ENCODE measurements around the gene EVA1C. TPM values are rescaled to one million over a fixed set of nuclear protein-coding genes. Genes with fewer than 3 reads are reported as not detected.

EVA1C gene
- total and polyA plus RNA-seq, 9 of the 15 experiments (the other 6 are each of a cell fraction or from before 2014, with no cell fraction given) = 0.22 TPM; not detected in 8

DNA sequence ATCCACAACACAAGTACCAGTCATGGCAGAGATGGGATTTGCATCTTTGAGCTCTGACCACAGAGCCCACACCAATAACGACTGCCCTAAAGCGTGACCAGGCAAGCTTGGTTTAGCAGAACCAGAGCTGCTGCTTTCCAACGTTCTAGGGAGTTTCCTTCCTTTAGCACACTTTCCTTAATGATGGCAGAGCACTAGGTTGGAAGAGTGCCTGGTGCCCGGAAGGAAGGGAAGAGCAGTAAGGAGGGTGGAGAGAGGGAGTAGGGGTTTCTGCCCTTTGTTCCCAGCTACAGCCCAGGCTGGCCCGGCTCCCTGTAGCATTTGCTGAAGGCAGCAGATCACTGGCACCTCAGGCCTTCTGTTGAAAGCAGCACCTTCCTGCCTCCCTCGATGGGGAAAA, 6.1 kb upstream of the EVA1C start (continued):
- TF ChIP-seq NR2C2 (CRISPR knock-in tag; IDR thresholded peaks at IDR 0.05) (no peak), NR2C2 (tag; IDR thresholded peaks at IDR 0.05) (no peak), SIRT6 (IDR thresholded peaks at IDR 0.05; ENCODE audit: low read depth, low read length) (no peak), NCOR1 (IDR thresholded peaks at IDR 0.05) (no peak), WHSC1 (IDR thresholded peaks at IDR 0.05; ENCODE audit: low read length) (no peak)

DNA sequence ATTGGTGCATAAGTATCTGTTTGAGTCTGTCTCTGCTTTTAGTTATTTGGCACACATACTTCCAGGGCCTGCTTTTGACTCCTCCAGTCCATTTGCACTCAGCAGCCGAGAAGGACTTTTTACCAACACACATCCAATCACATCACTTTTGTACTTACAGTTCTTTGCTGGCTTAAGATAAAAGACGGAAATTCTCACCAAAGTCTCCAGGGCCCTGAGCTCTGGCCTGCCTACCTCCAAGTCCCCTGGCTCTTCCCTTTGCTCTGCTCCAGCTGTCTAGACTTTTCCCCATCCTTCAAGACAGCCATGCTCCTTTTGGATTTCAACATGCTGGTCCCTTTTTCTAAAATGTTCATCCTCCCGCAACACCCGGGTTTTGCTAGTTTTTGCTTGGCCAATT, 2.2 kb upstream of the EVA1C start:
- BruUV-seq (replicated peaks) = no TSS peak
- ChIA-PET CTCF (ENCODE audit: low intra/inter-chr PET ratio) (no interaction called here), POLR2A (no interaction called here)
- Histone ChIP-seq H4K20me1 (replicated peaks; ENCODE audit: control insufficient read depth, insufficient read depth, low read length) (no peaks in the 10 kb centered on the region), H3K4me2 (ENCODE audit: insufficient read depth, low read length) (no peak overlapping the region), H3K36me3 (ENCODE audit: control insufficient read depth, insufficient read depth, low read length) (no peaks in the 10 kb centered on the region), H2AFZ (ENCODE audit: low read depth, low read length) (no peak overlapping the region), H3K79me2 (ENCODE audit: control insufficient read depth, insufficient read depth, low read length) (no peaks in the 10 kb centered on the region), H3K9ac (ENCODE audit: insufficient read depth in 1 of 2, low read depth in 2 of 2, low read length in 2 of 2) (no peak overlapping the region), H3K4me1 (replicated peaks in 1 of 2; ENCODE audit: control insufficient read depth in 2 of 2, insufficient read depth in 2 of 2, low read length in 2 of 2) (peaks cover 2 to 22% of the 10 kb centered on the region in 2 experiments; a peak in 4 of 5 replicates), H3K9me1 (ENCODE audit: control insufficient read depth, insufficient read depth, low read length) (no peaks in the 10 kb centered on the region), H3K9me3 (replicated peaks; ENCODE audit: control insufficient read depth, insufficient read depth, low read depth, low read length) (no peaks in the 10 kb centered on the region), H3K27me3 (ENCODE audit: control insufficient read depth in 2 of 2, insufficient read depth in 2 of 2, low read length in 2 of 2) (peaks cover 28 to 63% of the 10 kb centered on the region in 2 experiments; a peak in 4 of 5 replicates), H3K27ac (ENCODE audit: extremely low read depth, low read depth, low read length) (no peak overlapping the region), H3K4me3 (no peak overlapping the region)
- in situ Hi-C loops (cut with MboI) = no loop called here
- no peak for DNase-seq (ENCODE audit: extremely low read depth in 1 of 4, low spot score in 3 of 4)
- 9% methylated on average over 4 of the region's 4 CpGs for WGBS (ENCODE audit: insufficient coverage, low coverage, missing lambda C conversion rate)
- ATAC-seq = no peak
- FAIRE-seq = no peak
- intact Hi-C loops (cut with micrococcal nuclease) = no loop called here
- TF ChIP-seq, protein P1, sequence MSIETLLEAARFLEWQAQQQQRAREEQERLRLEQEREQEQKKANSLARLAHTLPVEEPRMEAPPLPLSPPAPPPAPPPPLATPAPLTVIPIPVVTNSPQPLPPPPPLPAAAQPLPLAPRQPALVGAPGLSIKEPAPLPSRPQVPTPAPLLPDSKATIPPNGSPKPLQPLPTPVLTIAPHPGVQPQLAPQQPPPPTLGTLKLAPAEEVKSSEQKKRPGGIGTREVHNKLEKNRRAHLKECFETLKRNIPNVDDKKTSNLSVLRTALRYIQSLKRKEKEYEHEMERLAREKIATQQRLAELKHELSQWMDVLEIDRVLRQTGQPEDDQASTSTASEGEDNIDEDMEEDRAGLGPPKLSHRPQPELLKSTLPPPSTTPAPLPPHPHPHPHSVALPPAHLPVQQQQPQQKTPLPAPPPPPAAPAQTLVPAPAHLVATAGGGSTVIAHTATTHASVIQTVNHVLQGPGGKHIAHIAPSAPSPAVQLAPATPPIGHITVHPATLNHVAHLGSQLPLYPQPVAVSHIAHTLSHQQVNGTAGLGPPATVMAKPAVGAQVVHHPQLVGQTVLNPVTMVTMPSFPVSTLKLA (conservative IDR thresholded peaks at IDR 0.05) = no peak
- TF ChIP-seq STAT5B (CRISPR knock-in tag; IDR thresholded peaks at IDR 0.05) (no peak), MAZ (CRISPR knock-in tag; conservative IDR thresholded peaks at IDR 0.05 in 1 of 2, IDR thresholded peaks at IDR 0.05 in 1 of 2) (no peak)
- TF ChIP-seq, protein P2, sequence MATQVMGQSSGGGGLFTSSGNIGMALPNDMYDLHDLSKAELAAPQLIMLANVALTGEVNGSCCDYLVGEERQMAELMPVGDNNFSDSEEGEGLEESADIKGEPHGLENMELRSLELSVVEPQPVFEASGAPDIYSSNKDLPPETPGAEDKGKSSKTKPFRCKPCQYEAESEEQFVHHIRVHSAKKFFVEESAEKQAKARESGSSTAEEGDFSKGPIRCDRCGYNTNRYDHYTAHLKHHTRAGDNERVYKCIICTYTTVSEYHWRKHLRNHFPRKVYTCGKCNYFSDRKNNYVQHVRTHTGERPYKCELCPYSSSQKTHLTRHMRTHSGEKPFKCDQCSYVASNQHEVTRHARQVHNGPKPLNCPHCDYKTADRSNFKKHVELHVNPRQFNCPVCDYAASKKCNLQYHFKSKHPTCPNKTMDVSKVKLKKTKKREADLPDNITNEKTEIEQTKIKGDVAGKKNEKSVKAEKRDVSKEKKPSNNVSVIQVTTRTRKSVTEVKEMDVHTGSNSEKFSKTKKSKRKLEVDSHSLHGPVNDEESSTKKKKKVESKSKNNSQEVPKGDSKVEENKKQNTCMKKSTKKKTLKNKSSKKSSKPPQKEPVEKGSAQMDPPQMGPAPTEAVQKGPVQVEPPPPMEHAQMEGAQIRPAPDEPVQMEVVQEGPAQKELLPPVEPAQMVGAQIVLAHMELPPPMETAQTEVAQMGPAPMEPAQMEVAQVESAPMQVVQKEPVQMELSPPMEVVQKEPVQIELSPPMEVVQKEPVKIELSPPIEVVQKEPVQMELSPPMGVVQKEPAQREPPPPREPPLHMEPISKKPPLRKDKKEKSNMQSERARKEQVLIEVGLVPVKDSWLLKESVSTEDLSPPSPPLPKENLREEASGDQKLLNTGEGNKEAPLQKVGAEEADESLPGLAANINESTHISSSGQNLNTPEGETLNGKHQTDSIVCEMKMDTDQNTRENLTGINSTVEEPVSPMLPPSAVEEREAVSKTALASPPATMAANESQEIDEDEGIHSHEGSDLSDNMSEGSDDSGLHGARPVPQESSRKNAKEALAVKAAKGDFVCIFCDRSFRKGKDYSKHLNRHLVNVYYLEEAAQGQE (IDR thresholded peaks at IDR 0.05; ENCODE audit: borderline replicate concordance) = no peak
- TF ChIP-seq, protein P2 (CRISPR knock-in tag; IDR thresholded peaks at IDR 0.05; ENCODE audit: low read depth) = no peak
